ENCODE results near the gene IQCH. TPM values are rescaled to one million over a fixed set of nuclear protein-coding genes. Genes with fewer than 3 reads are reported as not detected.

IQCH gene
- total and polyA plus RNA-seq, 4 donors, result 1.2 to 3.4 (median 2.0) TPM; not detected in 1

GRCh38 chr15:67321352-67321751 lies 66.8 kb downstream of the IQCH start:
- Histone ChIP-seq H3K36me3 (ENCODE audit: control insufficient read depth in 1 of 2, insufficient read depth in 2 of 2, low read length in 1 of 2) (no peaks in the 10 kb centered on the region), H3K4me3 (ENCODE audit: low read length in 2 of 2) (no peak overlapping the region), H3K27ac (ENCODE audit: low read depth in 1 of 2, low read length in 2 of 2) (no peak overlapping the region), H3K4me1 (ENCODE audit: control insufficient read depth in 1 of 2, insufficient read depth in 2 of 2, low read length in 2 of 2) (peaks cover 0 to 3% of the 10 kb centered on the region in 2 donors), H3K27me3 (ENCODE audit: control insufficient read depth in 1 of 2, insufficient read depth in 2 of 2, low read length in 1 of 2) (no peaks in the 10 kb centered on the region), H3K9me3 (ENCODE audit: control insufficient read depth, low read length) (no peaks in the 10 kb centered on the region)
- DNase-seq, result no peak
- no peak for ATAC-seq (ENCODE audit: low FRiP score)
- intact Hi-C loops (cut with DNase I), result no loop called here

GRCh38 chr15:67322481-67322880 lies 67.9 kb downstream of the IQCH start:
- Histone ChIP-seq H3K4me3 (ENCODE audit: low read length in 2 of 2) (no peak overlapping the region), H3K9me3 (ENCODE audit: control insufficient read depth, low read length) (no peaks in the 10 kb centered on the region), H3K4me1 (ENCODE audit: control insufficient read depth in 1 of 2, insufficient read depth in 2 of 2, low read length in 2 of 2) (peaks cover 0 to 3% of the 10 kb centered on the region in 2 donors), H3K27me3 (ENCODE audit: control insufficient read depth in 1 of 2, insufficient read depth in 2 of 2, low read length in 1 of 2) (no peaks in the 10 kb centered on the region), H3K36me3 (ENCODE audit: control insufficient read depth in 1 of 2, insufficient read depth in 2 of 2, low read length in 1 of 2) (no peaks in the 10 kb centered on the region), H3K27ac (ENCODE audit: low read depth in 1 of 2, low read length in 2 of 2) (no peak overlapping the region)
- ATAC-seq (ENCODE audit: low FRiP score) (no peak), DNase-seq (no peak)
- intact Hi-C loops (cut with DNase I), result no loop called here
- 68 to 81% methylated on average over 4 of the region's 4 CpGs for WGBS, 2 donors

GRCh38 chr15:67327312-67327711 lies 72.7 kb downstream of the IQCH start:
- 68 to 81% methylated on average over 1 of the region's 1 CpG for WGBS, 2 donors
- no peaks in the 10 kb centered on the region for H3K4me1 ChIP-seq (ENCODE audit: control insufficient read depth in 1 of 2, insufficient read depth in 2 of 2, low read length in 2 of 2)
- H3K4me3 ChIP-seq (ENCODE audit: low read length in 2 of 2), result no peak overlapping the region
- DNase-seq (no peak), ATAC-seq (ENCODE audit: low FRiP score) (no peak)
- H3K27ac ChIP-seq (ENCODE audit: low read depth in 1 of 2, low read length in 2 of 2), result no peak overlapping the region
- intact Hi-C loops (cut with DNase I), result no loop called here
- no peaks in the 10 kb centered on the region for H3K27me3 ChIP-seq (ENCODE audit: control insufficient read depth in 1 of 2, insufficient read depth in 2 of 2, low read length in 1 of 2)
- H3K36me3 ChIP-seq (ENCODE audit: control insufficient read depth in 1 of 2, insufficient read depth in 2 of 2, low read length in 1 of 2), result no peaks in the 10 kb centered on the region
- H3K9me3 ChIP-seq (ENCODE audit: control insufficient read depth, low read length), result no peaks in the 10 kb centered on the region

GRCh38 chr15:67327737-67328136 lies 73.2 kb downstream of the IQCH start:
- Histone ChIP-seq H3K27me3 (ENCODE audit: control insufficient read depth in 1 of 2, insufficient read depth in 2 of 2, low read length in 1 of 2) (no peaks in the 10 kb centered on the region), H3K9me3 (ENCODE audit: control insufficient read depth, low read length) (no peaks in the 10 kb centered on the region), H3K27ac (ENCODE audit: low read depth in 1 of 2, low read length in 2 of 2) (no peak overlapping the region), H3K4me3 (ENCODE audit: low read length in 2 of 2) (no peak overlapping the region), H3K4me1 (ENCODE audit: control insufficient read depth in 1 of 2, insufficient read depth in 2 of 2, low read length in 2 of 2) (no peaks in the 10 kb centered on the region), H3K36me3 (ENCODE audit: control insufficient read depth in 1 of 2, insufficient read depth in 2 of 2, low read length in 1 of 2) (no peaks in the 10 kb centered on the region)
- ATAC-seq (ENCODE audit: low FRiP score), result no peak
- no peak for DNase-seq
- intact Hi-C loops (cut with DNase I), result no loop called here

GRCh38 chr15:67329984-67330733 lies 75.6 kb downstream of the IQCH start:
- intact Hi-C loops (cut with DNase I), result no loop called here
- H3K36me3 ChIP-seq (ENCODE audit: control insufficient read depth in 1 of 2, insufficient read depth in 2 of 2, low read length in 1 of 2), result no peaks in the 10 kb centered on the region
- H3K27me3 ChIP-seq (ENCODE audit: control insufficient read depth in 1 of 2, insufficient read depth in 2 of 2, low read length in 1 of 2), result no peaks in the 10 kb centered on the region
- no peak overlapping the region for H3K27ac ChIP-seq (ENCODE audit: low read depth in 1 of 2, low read length in 2 of 2)
- no peaks in the 10 kb centered on the region for H3K4me1 ChIP-seq (ENCODE audit: control insufficient read depth in 1 of 2, insufficient read depth in 2 of 2, low read length in 2 of 2)
- ATAC-seq (ENCODE audit: low FRiP score) (no peak), DNase-seq (no peak)
- no peak overlapping the region for H3K4me3 ChIP-seq (ENCODE audit: low read length in 2 of 2)
- H3K9me3 ChIP-seq (ENCODE audit: control insufficient read depth, low read length), result no peaks in the 10 kb centered on the region
- 57 to 63% methylated on average over 4 of the region's 4 CpGs for WGBS, 2 donors

GRCh38 chr15:67331676-67332075 lies 77.1 kb downstream of the IQCH start:
- no peak for ATAC-seq (ENCODE audit: low FRiP score)
- H3K4me3 ChIP-seq (ENCODE audit: low read length in 2 of 2), result no peak overlapping the region
- DNase-seq, result no peak
- no peaks in the 10 kb centered on the region for H3K36me3 ChIP-seq (ENCODE audit: control insufficient read depth in 1 of 2, insufficient read depth in 2 of 2, low read length in 1 of 2)
- WGBS, 2 donors, result 75 to 84% methylated on average over 1 of the region's 1 CpG
- intact Hi-C loops (cut with DNase I), result no loop called here
- no peaks in the 10 kb centered on the region for H3K27me3 ChIP-seq (ENCODE audit: control insufficient read depth in 1 of 2, insufficient read depth in 2 of 2, low read length in 1 of 2)
- no peaks in the 10 kb centered on the region for H3K4me1 ChIP-seq (ENCODE audit: control insufficient read depth in 1 of 2, insufficient read depth in 2 of 2, low read length in 2 of 2)
- H3K27ac ChIP-seq (ENCODE audit: low read depth in 1 of 2, low read length in 2 of 2), result no peak overlapping the region
- no peaks in the 10 kb centered on the region for H3K9me3 ChIP-seq (ENCODE audit: control insufficient read depth, low read length)

GRCh38 chr15:67335026-67335425 lies 80.4 kb downstream of the IQCH start:
- ATAC-seq (ENCODE audit: low FRiP score) (no peak), DNase-seq (no peak)
- Histone ChIP-seq H3K9me3 (ENCODE audit: control insufficient read depth, low read length) (no peaks in the 10 kb centered on the region), H3K27ac (ENCODE audit: low read depth in 1 of 2, low read length in 2 of 2) (no peak overlapping the region), H3K36me3 (ENCODE audit: control insufficient read depth in 1 of 2, insufficient read depth in 2 of 2, low read length in 1 of 2) (no peaks in the 10 kb centered on the region), H3K4me1 (ENCODE audit: control insufficient read depth in 1 of 2, insufficient read depth in 2 of 2, low read length in 2 of 2) (no peaks in the 10 kb centered on the region), H3K27me3 (ENCODE audit: control insufficient read depth in 1 of 2, insufficient read depth in 2 of 2, low read length in 1 of 2) (no peaks in the 10 kb centered on the region), H3K4me3 (ENCODE audit: low read length in 2 of 2) (no peak overlapping the region)
- 86 to 89% methylated on average over 4 of the region's 4 CpGs for WGBS, 2 donors
- intact Hi-C loops (cut with DNase I), result no loop called here

GRCh38 chr15:67335534-67336222 lies 81.1 kb downstream of the IQCH start:
- intact Hi-C loops (cut with DNase I), result no loop called here
- Histone ChIP-seq H3K4me3 (ENCODE audit: low read length in 2 of 2) (no peak overlapping the region), H3K4me1 (ENCODE audit: control insufficient read depth in 1 of 2, insufficient read depth in 2 of 2, low read length in 2 of 2) (no peaks in the 10 kb centered on the region), H3K9me3 (ENCODE audit: control insufficient read depth, low read length) (no peaks in the 10 kb centered on the region), H3K27me3 (ENCODE audit: control insufficient read depth in 1 of 2, insufficient read depth in 2 of 2, low read length in 1 of 2) (no peaks in the 10 kb centered on the region), H3K27ac (ENCODE audit: low read depth in 1 of 2, low read length in 2 of 2) (no peak overlapping the region), H3K36me3 (ENCODE audit: control insufficient read depth in 1 of 2, insufficient read depth in 2 of 2, low read length in 1 of 2) (no peaks in the 10 kb centered on the region)
- DNase-seq (no peak), ATAC-seq (ENCODE audit: low FRiP score) (no peak)
- WGBS, 2 donors, result 94 to 99% methylated on average over 2 of the region's 2 CpGs

- no peaks in the 10 kb centered on the region for H3K9me3 ChIP-seq (ENCODE audit: control insufficient read depth, low read length)
- H3K27me3 ChIP-seq (ENCODE audit: control insufficient read depth in 1 of 2, insufficient read depth in 2 of 2, low read length in 1 of 2), result no peaks in the 10 kb centered on the region
- H3K27ac ChIP-seq (ENCODE audit: low read depth in 1 of 2, low read length in 2 of 2), result no peak overlapping the region
- WGBS, 2 donors, result 94 to 97% methylated on average over 4 of the region's 4 CpGs
- no peaks in the 10 kb centered on the region for H3K36me3 ChIP-seq (ENCODE audit: control insufficient read depth in 1 of 2, insufficient read depth in 2 of 2, low read length in 1 of 2)
- H3K4me1 ChIP-seq (ENCODE audit: control insufficient read depth in 1 of 2, insufficient read depth in 2 of 2, low read length in 2 of 2), result no peaks in the 10 kb centered on the region
- DNase-seq, result no peak
- no peak for ATAC-seq (ENCODE audit: low FRiP score)
- H3K4me3 ChIP-seq (ENCODE audit: low read length in 2 of 2), result no peak overlapping the region
- intact Hi-C loops (cut with DNase I), result no loop called here
Measured at GRCh38 chr15:67340630-67341029, 86.0 kb downstream of the IQCH start.
